H1 (cell line): ENCODE measurements around the gene CLEC3A. TPM values are rescaled to one million over a fixed set of nuclear protein-coding genes. Genes with fewer than 3 reads are reported as not detected.

Experiments used
- CTCF ChIA-PET: fragments of 300-600 bp; sonication (Branson Sonifier 250); formaldehyde crosslinking; loops from one replicate; lab custom pipeline; 2021; ENCODE audit not compliant: partially characterized antibody; lab: Charles Lee
- POLR2A ChIA-PET: fragments of 300-600 bp; sonication (Branson Sonifier 250); formaldehyde crosslinking; loops from one replicate; lab custom pipeline; 2021; ENCODE audit warnings: inconsistent platforms; ENCODE audit not compliant: partially characterized antibody; lab: Charles Lee
- DNase-seq, 2 experiments: peaks; one replicate each; pipeline versions ENCODE4 v3.0.0 to v3.0.0-alpha.2; 2010 to 2022; ENCODE audit warnings: low spot score in 2 of 2, low read depth in 1 of 2, mixed read lengths in 1 of 2
- FAIRE-seq: peaks from 2 replicates; lab custom pipeline; 2011; peaks lifted over from hg19 to GRCh38; lab: Jason Lieb, UNC
- H2AFZ ChIP-seq: 2 replicates; pipeline ENCODE4 v1.8.1; 2012; ENCODE audit warnings: low read length, inconsistent platforms
- H2AK5ac ChIP-seq: 2 replicates; pipeline ENCODE4 v1.6.1; 2013; ENCODE audit warnings: low read depth, low read length
- H2BK120ac ChIP-seq: replicated peaks from 2 replicates; pipeline ENCODE3; 2013; ENCODE audit warnings: low read depth, low read length, inconsistent platforms
- H2BK12ac ChIP-seq: 2 replicates; pipeline ENCODE4 v1.6.1; 2013; ENCODE audit warnings: low read depth, low read length
- H2BK15ac ChIP-seq: 2 replicates; pipeline ENCODE4 v1.6.1; 2013; ENCODE audit warnings: low read length
- H2BK20ac ChIP-seq: 2 replicates; pipeline ENCODE4 v1.6.1; 2013; ENCODE audit warnings: low read length
- H2BK5ac ChIP-seq: 2 replicates; pipeline ENCODE4 v1.6.1; 2013; ENCODE audit warnings: low read depth, low read length
- H3K14ac ChIP-seq: 2 replicates; pipeline ENCODE4 v1.6.1; 2013; ENCODE audit warnings: inconsistent platforms; ENCODE audit not compliant: insufficient read length
- H3K18ac ChIP-seq: 2 replicates; pipeline ENCODE4 v1.6.1; 2013; ENCODE audit warnings: low read length; ENCODE audit errors: extremely low read depth
- H3K23ac ChIP-seq: 2 replicates; pipeline ENCODE4 v1.6.1; 2013; ENCODE audit warnings: inconsistent platforms; ENCODE audit not compliant: insufficient read length
- H3K23me2 ChIP-seq: 2 replicates; pipeline ENCODE4 v1.6.1; 2013; ENCODE audit warnings: low read depth, low read length
- H3K27ac ChIP-seq: 2 replicates; pipeline ENCODE4 v1.6.1; 2011; ENCODE audit warnings: low read depth, low read length, inconsistent platforms
- H3K27me3 ChIP-seq, 4 experiments: replicated peaks in 1 of 4; 1 replicate in 1 of 4; 2 replicates in 3 of 4; pipeline versions ENCODE4 v1.6.1 to v1.8.1; 2011 to 2013; ENCODE audit warnings: low read length in 3 of 4, mild to moderate bottlenecking in 3 of 4, inconsistent platforms in 2 of 4, mixed read lengths in 2 of 4, moderate library complexity in 1 of 4; ENCODE audit not compliant: control insufficient read depth in 3 of 4, insufficient read depth in 3 of 4; ENCODE audit errors: extremely low read depth in 1 of 4
- H3K36me3 ChIP-seq, 4 experiments: 2 replicates each; pipeline versions ENCODE4 v1.6.1 to v1.8.1; 2011 to 2013; ENCODE audit warnings: mild to moderate bottlenecking in 4 of 4, low read length in 3 of 4, moderate library complexity in 2 of 4, control low read depth in 1 of 4, inconsistent platforms in 1 of 4; ENCODE audit not compliant: insufficient read depth in 4 of 4, control insufficient read depth in 2 of 4
- H3K4ac ChIP-seq: replicated peaks from 2 replicates; pipeline ENCODE3; 2013; ENCODE audit warnings: low read length, low read depth, mixed read lengths, inconsistent platforms; ENCODE audit not compliant: insufficient read length
- H3K4me1 ChIP-seq, 4 experiments: replicated peaks in 1 of 4; 1 replicate in 1 of 4; 2 replicates in 3 of 4; pipeline versions ENCODE4 v1.6.1 to v1.8.1; 2011 to 2013; ENCODE audit warnings: low read length in 3 of 4, inconsistent platforms in 2 of 4, mixed read lengths in 1 of 4; ENCODE audit not compliant: insufficient read depth in 4 of 4, control insufficient read depth in 3 of 4
- H3K4me2 ChIP-seq, 2 experiments: 2 replicates each; pipeline versions ENCODE4 v1.6.1 to v1.8.1; 2011 to 2013; ENCODE audit warnings: low read depth in 2 of 2, low read length in 2 of 2, control low read depth in 1 of 2, inconsistent platforms in 1 of 2, mild to moderate bottlenecking in 1 of 2; ENCODE audit not compliant: insufficient read depth in 1 of 2
- H3K4me3 ChIP-seq, 4 experiments: fragments of 200-600, 300-600 bp in 1 of 4; sonication (generic), shearing (Covaris generic), sonication (Bioruptor Twin) in 1 of 4; 2 replicates each; pipeline versions ENCODE4 v1.5.1 to v1.8.1; 2011 to 2016; ENCODE audit warnings: low read length in 4 of 4, low read depth in 3 of 4, control low read depth in 2 of 4, inconsistent platforms in 2 of 4, mild to moderate bottlenecking in 2 of 4, mixed read lengths in 1 of 4, moderate library complexity in 1 of 4; ENCODE audit not compliant: insufficient read depth in 2 of 4; ENCODE audit errors: extremely low read depth in 1 of 4
- H3K56ac ChIP-seq: replicated peaks from 2 replicates; pipeline ENCODE3; 2013; ENCODE audit warnings: low read depth, mild to moderate bottlenecking, mixed read lengths, low read length, inconsistent platforms; ENCODE audit not compliant: insufficient read length
- H3K79me1 ChIP-seq: 2 replicates; pipeline ENCODE4 v1.6.1; 2013; ENCODE audit warnings: low read depth, low read length, control low read depth
- H3K79me2 ChIP-seq, 2 experiments: 2 replicates each; pipeline versions ENCODE4 v1.6.1 to v1.8.1; 2012 to 2013; ENCODE audit warnings: low read length in 2 of 2, mild to moderate bottlenecking in 2 of 2, inconsistent platforms in 1 of 2; ENCODE audit not compliant: insufficient read depth in 2 of 2, control insufficient read depth in 1 of 2
- H3K9ac ChIP-seq, 4 experiments: replicated peaks in 1 of 4; 1 replicate in 1 of 4; 2 replicates in 3 of 4; pipeline versions ENCODE4 v1.6.1 to v1.8.1; 2011 to 2013; ENCODE audit warnings: low read depth in 3 of 4, low read length in 3 of 4, control low read depth in 2 of 4, mild to moderate bottlenecking in 2 of 4, moderate library complexity in 2 of 4, inconsistent platforms in 1 of 4; ENCODE audit errors: extremely low read depth in 1 of 4
- H3K9me3 ChIP-seq, 2 experiments: 2 replicates each; pipeline versions ENCODE4 v1.6.1 to v1.8.1; 2012 to 2013; ENCODE audit warnings: mild to moderate bottlenecking in 2 of 2, moderate library complexity in 2 of 2, control low read depth in 1 of 2, inconsistent platforms in 1 of 2, low read depth in 1 of 2, low read length in 1 of 2, mixed read lengths in 1 of 2; ENCODE audit not compliant: insufficient read depth in 2 of 2
- H4K20me1 ChIP-seq, 2 experiments: replicated peaks in 1 of 2; 2 replicates each; pipeline versions ENCODE3 to v1.8.1; 2011 to 2013; ENCODE audit warnings: inconsistent platforms in 2 of 2, low read length in 2 of 2, mild to moderate bottlenecking in 1 of 2; ENCODE audit not compliant: insufficient read depth in 2 of 2, control insufficient read depth in 1 of 2
- H4K5ac ChIP-seq: 2 replicates; pipeline ENCODE4 v1.6.1; 2013; ENCODE audit warnings: low read length, low read depth, mixed read lengths, inconsistent platforms; ENCODE audit not compliant: insufficient read length
- H4K8ac ChIP-seq: 2 replicates; pipeline ENCODE4 v1.8.0; 2013; ENCODE audit warnings: mild to moderate bottlenecking, moderate library complexity, low read length, inconsistent platforms; ENCODE audit not compliant: insufficient read depth; ENCODE audit errors: extremely low read depth
- H4K91ac ChIP-seq: replicated peaks from 2 replicates; pipeline ENCODE3; 2013; ENCODE audit warnings: low read length, mixed read lengths, inconsistent platforms; ENCODE audit not compliant: insufficient read length
- BRCA1 ChIP-seq: IDR thresholded peaks from 2 replicates; pipeline ENCODE4 v1.6.1; 2012; ENCODE audit warnings: low read depth, low read length, improper control_type of control experiment
- CHD2 ChIP-seq: IDR thresholded peaks from 2 replicates; pipeline ENCODE4 v1.6.1; 2012; ENCODE audit warnings: low read length, improper control_type of control experiment
- CREB1 ChIP-seq: IDR thresholded peaks from 2 replicates; pipeline ENCODE4 v1.6.1; 2012; ENCODE audit warnings: inconsistent platforms
- CTBP2 ChIP-seq: IDR thresholded peaks from 2 replicates; pipeline ENCODE4 v1.7.0; 2011; ENCODE audit warnings: borderline replicate concordance, mild to moderate bottlenecking, moderate library complexity, mixed read lengths, low read length; ENCODE audit not compliant: insufficient read depth, insufficient read length
- EZH2 ChIP-seq: fragments of 200-600 bp; sonication (generic); IDR thresholded peaks from 2 replicates; pipeline ENCODE4 v1.7.1; 2012; ENCODE audit warnings: low read depth, mild to moderate bottlenecking, moderate library complexity, low read length, inconsistent platforms; ENCODE audit not compliant: severe bottlenecking
- HDAC6 ChIP-seq: IDR thresholded peaks from one replicate; pipeline ENCODE4 v1.7.1; 2012; ENCODE audit warnings: low read depth, mild to moderate bottlenecking, inconsistent platforms, low read length, moderate library complexity
- KDM5A ChIP-seq: fragments of 200-600 bp; IDR thresholded peaks from 2 replicates; pipeline ENCODE4 v1.7.1; 2012; ENCODE audit warnings: mild to moderate bottlenecking, low read length, inconsistent platforms, mixed read lengths
- RNF2 ChIP-seq: fragments of 200-900, 300-1000 bp; sonication (generic); IDR thresholded peaks from 2 replicates; pipeline ENCODE4 v1.7.1; 2016; ENCODE audit warnings: borderline replicate concordance, low read depth, mild to moderate bottlenecking, antibody characterized with exemption, low read length; ENCODE audit not compliant: poor library complexity, severe bottlenecking; ENCODE audit errors: missing control alignments
- TBP ChIP-seq: IDR thresholded peaks from 2 replicates; pipeline ENCODE4 v1.6.1; 2011; ENCODE audit warnings: low read depth, low read length, improper control_type of control experiment
- TCF12 ChIP-seq: IDR thresholded peaks from 2 replicates; pipeline ENCODE4 v1.6.1; 2011; ENCODE audit warnings: low read depth, mild to moderate bottlenecking, low read length
- WGBS, 2 experiments: shearing (Covaris generic) in 1 of 2; methylation state at CpG; one replicate each; pipeline versions ENCODE4 v1.1.6 to v1.1.7; 2013 to 2015; ENCODE audit warnings: low lambda C conversion rate in 2 of 2, mixed read lengths in 2 of 2, inconsistent platforms in 1 of 2, low coverage in 1 of 2, missing lambda C conversion rate in 1 of 2; ENCODE audit not compliant: insufficient replicate concordance in 2 of 2, insufficient coverage in 1 of 2, insufficient read length in 1 of 2; ENCODE audit errors: extremely low coverage in 1 of 2, missing lambda C conversion rate in 1 of 2; 5-methylcytosine and 5-hydroxymethylcytosine counted together
- polyA plus RNA-seq, 7 experiments: library from polyadenylated mRNA; depleted of rRNA in 3 of 7; stranded (reverse) in 5 of 7; unstranded in 2 of 7; fragments of >200 nt in 5 of 7; fragments of 200-250 nt in 2 of 7; gene quantifications; 1 replicate in 5 of 7; 2 replicates in 1 of 7; 4 replicates in 1 of 7; pipeline versions ENCODE4 v1.2.1 to v1.2.3, GENCODE V29; 2011 to 2013; ENCODE audit warnings: missing spikeins in 2 of 7, mixed read lengths in 2 of 7
- total RNA-seq: library from RNA; stranded (reverse); fragmentation: NEBNext Ultra II Directional; extraction: Animal tissue kit (Norgen Biotek cat#: 25700); gene quantifications from 2 replicates; pipeline ENCODE4 v1.2.1, GENCODE V29; 2021

The CLEC3A gene
- total and polyA plus RNA-seq, 2 of the 8 experiments (the other 6 are each of a cell fraction or from before 2014, with no cell fraction given), result not detected

DNA sequence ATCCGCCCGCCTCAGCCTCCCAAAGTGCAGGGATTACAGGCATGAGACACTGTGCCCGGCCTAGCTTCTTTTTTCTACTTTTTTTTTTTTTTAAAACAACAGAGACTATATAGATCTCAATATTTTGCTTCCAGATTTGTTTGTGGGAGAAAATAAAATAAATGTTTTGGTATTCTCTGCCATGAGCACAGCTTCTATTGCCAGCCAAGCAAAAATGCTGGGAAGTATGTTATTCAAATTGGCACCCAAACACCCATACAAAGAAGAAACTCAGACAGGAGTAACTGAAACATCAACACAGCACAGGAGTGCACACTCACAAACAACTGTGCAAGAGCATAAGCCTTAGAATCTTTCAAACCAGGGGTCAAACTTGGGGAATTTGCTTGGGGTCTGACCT lies 37.2 kb upstream of the CLEC3A start:
- no peak for FAIRE-seq
- no peak overlapping the region for H3K14ac ChIP-seq
- no peak overlapping the region for H2BK15ac ChIP-seq
- H3K36me3 ChIP-seq, result no peaks in the 10 kb centered on the region; a peak in 1 of 8 replicates
- no peaks in the 10 kb centered on the region for H3K9me3 ChIP-seq
- POLR2A ChIA-PET, result no interaction called here
- H2AFZ ChIP-seq, result no peak overlapping the region
- H2BK12ac ChIP-seq, result no peak overlapping the region
- no peak for TF ChIP-seq HDAC6
- TF ChIP-seq CTBP2, result no peak
- TF ChIP-seq EZH2, result no peak
- no peak for TF ChIP-seq CREB1
- TF ChIP-seq CHD2, result no peak
- no peak for TF ChIP-seq KDM5A
- no peak for TF ChIP-seq RNF2
- TF ChIP-seq TBP, result no peak
- TF ChIP-seq TCF12, result no peak
- TF ChIP-seq BRCA1, result no peak
- H3K9ac ChIP-seq, result no peak overlapping the region
- H3K79me1 ChIP-seq, result no peaks in the 10 kb centered on the region
- CTCF ChIA-PET, result interaction anchor here (0.8 to 23.0 kb wide), 7 partner anchors 14 to 325 kb away, joined by 3 to 218 read pairs (median 4); partner anchors contain the start of gene WWOX
- H3K79me2 ChIP-seq, result no peaks in the 10 kb centered on the region
- no peaks in the 10 kb centered on the region for H4K20me1 ChIP-seq
- H4K8ac ChIP-seq, result no peak overlapping the region
- DNase-seq, result no peak
- H3K4me1 ChIP-seq, result no peaks in the 10 kb centered on the region
- H2AK5ac ChIP-seq, result no peak overlapping the region
- H4K91ac ChIP-seq, result no peak overlapping the region
- no peak overlapping the region for H3K4me2 ChIP-seq
- H3K23me2 ChIP-seq, result no peaks in the 10 kb centered on the region
- H3K56ac ChIP-seq, result no peak overlapping the region
- H4K5ac ChIP-seq, result no peak overlapping the region
- H3K4ac ChIP-seq, result no peak overlapping the region
- H3K27me3 ChIP-seq, result no peaks in the 10 kb centered on the region
- H2BK20ac ChIP-seq, result no peak overlapping the region
- H3K4me3 ChIP-seq, result no peak overlapping the region
- H2BK120ac ChIP-seq, result no peak overlapping the region
- no peak overlapping the region for H3K27ac ChIP-seq
- H2BK5ac ChIP-seq, result no peak overlapping the region
- WGBS, 2 experiments, result 80% methylated on average over 3 of the region's 3 CpGs; no CpG with 5 or more reads in 1 of the 2 experiments
- H3K23ac ChIP-seq, result no peak overlapping the region
- H3K18ac ChIP-seq, result no peak overlapping the region
